ENCODE results near the gene CT47C1. TPM values are rescaled to one million over a fixed set of nuclear protein-coding genes. Genes with fewer than 3 reads are reported as not detected.

The CT47C1 gene
- polyA plus RNA-seq, 1 of the 3 experiments (the other 2 are of a cell fraction): not detected

GRCh38 chrX:119107206-119107605 lies 34.4 kb downstream of the CT47C1 start:
- no peak for TF ChIP-seq CTCF (IDR thresholded peaks at IDR 0.05)
- no peak for TF ChIP-seq IRF3 (IDR thresholded peaks at IDR 0.05; ENCODE audit: low read depth, low read length)
- no peak for TF ChIP-seq FOXM1 (IDR thresholded peaks at IDR 0.05; ENCODE audit: low read depth)
- TF ChIP-seq RXRA (IDR thresholded peaks at IDR 0.05; ENCODE audit: borderline replicate concordance, low read depth): no peak
- TF ChIP-seq USF2 (IDR thresholded peaks at IDR 0.05; ENCODE audit: borderline replicate concordance, low read depth, low read length): no peak
- TF ChIP-seq FOXJ3 (CRISPR knock-in tag; IDR thresholded peaks at IDR 0.05): no peak
- no peak for TF ChIP-seq YY1 (IDR thresholded peaks at IDR 0.05; ENCODE audit: low read depth)
- no peak for TF ChIP-seq REST (IDR thresholded peaks at IDR 0.05; ENCODE audit: low read depth, low read length)
- no peak for TF ChIP-seq TEAD4 (IDR thresholded peaks at IDR 0.05; ENCODE audit: borderline replicate concordance, insufficient read depth)
- TF ChIP-seq MEF2A (IDR thresholded peaks at IDR 0.05; ENCODE audit: borderline replicate concordance, low read depth): no peak
- no peak for TF ChIP-seq POLR2AphosphoS5 (IDR thresholded peaks at IDR 0.05; ENCODE audit: low read depth, low read length)
- TF ChIP-seq JUND (IDR thresholded peaks at IDR 0.05): no peak
- no peak for TF ChIP-seq RAD21 (IDR thresholded peaks at IDR 0.05; ENCODE audit: low read length)
- POLR2A ChIA-PET: no interaction called here

More at GRCh38 chrX:119107206-119107605, 34.4 kb downstream of the CT47C1 start:
- Histone ChIP-seq H3K9ac (no peak overlapping the region), H2AFZ (ENCODE audit: low read depth) (no peak overlapping the region), H4K20me1 (ENCODE audit: insufficient read depth) (no peaks in the 10 kb centered on the region), H3K9me3 (no peaks in the 10 kb centered on the region), H3F3A (replicated peaks; ENCODE audit: insufficient read depth) (no peaks in the 10 kb centered on the region), H3K27ac (ENCODE audit: low read depth in 2 of 2, low read length in 1 of 2) (no peak overlapping the region), H3K9me2 (no peaks in the 10 kb centered on the region), H3K79me2 (ENCODE audit: insufficient read depth) (no peaks in the 10 kb centered on the region), H3K4me2 (no peak overlapping the region), H3K4me1 (ENCODE audit: control insufficient read depth in 1 of 2, insufficient read depth in 2 of 2, low read depth in 1 of 2, low read length in 1 of 2) (no peaks in the 10 kb centered on the region), H3K36me3 (replicated peaks in 1 of 2; ENCODE audit: control insufficient read depth in 1 of 2, insufficient read depth in 2 of 2, low read length in 1 of 2) (no peaks in the 10 kb centered on the region), H3K27me3 (ENCODE audit: insufficient read depth) (peaks cover 25% of the 10 kb centered on the region; the same call in 1 of the 2 replicates), H3K4me3 (ENCODE audit: low read depth in 2 of 2, low read length in 1 of 2) (no peak overlapping the region)
- no peak for DNase-seq
- CTCF ChIA-PET: interaction anchor here (0.9 kb wide), 1 partner anchor 11 kb away, joined by 4 read pairs; no protein-coding TSS in a partner anchor

Measured in SK-N-SH (cell line).